HEK293T (cell line): ENCODE data around the gene RHOB.

Experiments used
- BHLHE40 ChIP-seq: fragments of 450-650 bp; IDR thresholded peaks from 2 replicates; pipeline ENCODE4 v1.6.1; 2016; ENCODE audit warnings: mild to moderate bottlenecking, moderate library complexity, borderline replicate concordance
- ELF4 ChIP-seq: fragments of 450-650 bp; IDR thresholded peaks from 2 replicates; pipeline ENCODE4 v1.6.1; 2017; ENCODE audit warnings: antibody characterized with exemption
- FOXA1 ChIP-seq: fragments of 450-650 bp; IDR thresholded peaks from 2 replicates; pipeline ENCODE4 v1.6.1; 2016; ENCODE audit warnings: mild to moderate bottlenecking
- FOXK2 ChIP-seq: fragments of 450-650 bp; IDR thresholded peaks from 2 replicates; pipeline ENCODE4 v1.6.1; 2016; ENCODE audit warnings: mild to moderate bottlenecking
- FOXM1 ChIP-seq: fragments of 450-650 bp; IDR thresholded peaks from 2 replicates; pipeline ENCODE4 v1.6.1; 2017; ENCODE audit warnings: mild to moderate bottlenecking, borderline replicate concordance
- HDGF ChIP-seq: fragments of 450-650 bp; IDR thresholded peaks from 2 replicates; pipeline ENCODE4 v1.6.1; 2017; ENCODE audit warnings: antibody characterized with exemption, borderline replicate concordance
- LEF1 ChIP-seq: fragments of 450-650 bp; IDR thresholded peaks from 2 replicates; pipeline ENCODE4 v1.6.1; 2017; ENCODE audit warnings: mild to moderate bottlenecking, borderline replicate concordance
- NFRKB ChIP-seq: fragments of 450-650 bp; IDR thresholded peaks from 2 replicates; pipeline ENCODE4 v1.6.1; 2016; ENCODE audit warnings: mild to moderate bottlenecking, moderate library complexity
- PKNOX1 ChIP-seq: fragments of 450-650 bp; IDR thresholded peaks from 2 replicates; pipeline ENCODE4 v1.6.1; 2016
- SP1 ChIP-seq: fragments of 450-650 bp; IDR thresholded peaks from 2 replicates; pipeline ENCODE4 v1.6.1; 2017
- SUZ12 ChIP-seq: fragments of 450-650 bp; IDR thresholded peaks from 2 replicates; pipeline ENCODE4 v1.6.1; 2016; ENCODE audit warnings: mild to moderate bottlenecking
- TARDBP ChIP-seq: fragments of 450-650 bp; IDR thresholded peaks from 2 replicates; pipeline ENCODE4 v1.6.1; 2016
- ZNF384 ChIP-seq: fragments of 450-650 bp; IDR thresholded peaks from 2 replicates; pipeline ENCODE4 v1.6.1; 2016

GRCh38 chr2:20467789-20468548 lies 21.1 kb downstream of the RHOB start:
- no peak for TF ChIP-seq SUZ12
- no peak for TF ChIP-seq FOXK2
- no peak for TF ChIP-seq PKNOX1
- no peak for TF ChIP-seq TARDBP
- TF ChIP-seq BHLHE40 = no peak
- no peak for TF ChIP-seq SP1
- no peak for TF ChIP-seq LEF1
- TF ChIP-seq NFRKB = no peak
- no peak for TF ChIP-seq ZNF384
- no peak for TF ChIP-seq ELF4
- TF ChIP-seq FOXA1 = no peak
- no peak for TF ChIP-seq HDGF
- TF ChIP-seq FOXM1 = no peak
